ENCODE results near the gene FNBP1. TPM values are rescaled to one million over a fixed set of nuclear protein-coding genes. Genes with fewer than 3 reads are reported as not detected.

FNBP1 gene
- total RNA-seq, 6 experiments from 2014 or later = 11.7 to 27.1 (median 15.9) TPM

DNA sequence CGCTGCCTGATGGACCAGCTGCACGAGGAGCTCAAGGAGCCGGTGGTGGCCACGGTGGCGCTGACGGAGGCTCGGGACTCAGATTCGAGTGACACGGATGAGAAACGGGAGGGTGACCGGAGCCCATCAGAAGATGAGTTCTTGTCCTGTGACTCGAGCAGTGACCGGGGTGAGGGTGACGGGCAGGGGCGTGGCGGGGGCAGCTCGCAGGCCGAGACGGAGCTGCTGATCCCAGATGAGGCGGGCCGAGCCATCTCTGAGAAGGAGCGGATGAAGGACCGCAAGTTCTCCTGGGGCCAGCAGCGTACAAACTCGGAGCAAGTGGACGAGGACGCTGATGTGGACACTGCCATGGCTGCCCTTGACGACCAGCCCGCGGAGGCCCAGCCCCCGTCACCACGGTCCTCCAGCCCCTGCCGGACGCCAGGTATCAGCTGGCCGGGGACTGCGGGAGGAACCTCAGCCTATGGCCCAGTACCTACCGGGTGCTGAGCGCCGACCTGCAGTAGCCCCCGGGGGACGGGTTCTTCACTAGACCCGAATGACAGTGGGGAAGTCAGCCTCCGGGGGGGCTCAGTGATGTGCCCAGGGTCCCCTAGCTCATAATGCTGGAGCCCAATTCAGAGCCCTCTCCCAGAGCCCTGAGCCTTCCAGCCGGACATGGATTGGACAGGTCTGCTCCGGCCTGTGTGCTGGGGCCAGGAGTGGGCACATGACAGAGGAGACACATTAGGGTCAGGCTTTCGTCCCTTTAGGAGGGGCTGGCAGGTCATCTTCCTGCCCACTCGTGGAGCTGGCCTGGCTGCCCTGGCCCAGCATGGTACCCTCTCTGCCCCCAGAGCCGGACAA is 174.7 kb downstream of the FNBP1 start:
- DNase-seq (no peak), ATAC-seq (no peak)
- intact Hi-C loops (cut with DNase I) = no loop called here
- no peak overlapping the region for H3K27ac ChIP-seq
- peaks cover 0 to 6% (median 2%) of the 10 kb centered on the region in 4 donors for H3K36me3 ChIP-seq
- 73% methylated on average over 11 of the region's 48 CpGs for WGBS (ENCODE audit: insufficient coverage, low coverage, low lambda C conversion rate, missing lambda C conversion rate)
- H3K4me1 ChIP-seq = peaks cover 0 to 11% (median 5%) of the 10 kb centered on the region in 4 donors
- TF ChIP-seq CTCF (IDR thresholded peaks at IDR 0.05) = no peak
- no peak for TF ChIP-seq POLR2A (IDR thresholded peaks at IDR 0.05)
- no peaks in the 10 kb centered on the region for H3K27me3 ChIP-seq
- H3K4me3 ChIP-seq = no peak overlapping the region
- no peaks in the 10 kb centered on the region for H3K9me3 ChIP-seq

GRCh38 chr9:129867136-129868022 is 175.6 kb downstream of the FNBP1 start:
- Histone ChIP-seq H3K4me3 (no peak overlapping the region), H3K36me3 (peaks cover 0 to 6% (median 2%) of the 10 kb centered on the region in 4 donors), H3K27ac (no peak overlapping the region), H3K9me3 (no peaks in the 10 kb centered on the region), H3K4me1 (peaks cover 0 to 11% (median 5%) of the 10 kb centered on the region in 4 donors), H3K27me3 (no peaks in the 10 kb centered on the region)
- no peak for TF ChIP-seq CTCF (IDR thresholded peaks at IDR 0.05)
- no peak for TF ChIP-seq POLR2A (IDR thresholded peaks at IDR 0.05)
- WGBS (ENCODE audit: insufficient coverage, low coverage, low lambda C conversion rate, missing lambda C conversion rate) = 73% methylated on average over 5 of the region's 17 CpGs
- intact Hi-C loops (cut with DNase I) = no loop called here
- DNase-seq = no peak
- ATAC-seq = no peak

- Histone ChIP-seq H3K27ac (no peak overlapping the region), H3K36me3 (peaks cover 0 to 10% (median 2%) of the 10 kb centered on the region in 4 donors), H3K4me3 (no peak overlapping the region), H3K9me3 (no peaks in the 10 kb centered on the region), H3K27me3 (no peaks in the 10 kb centered on the region), H3K4me1 (peaks cover 0 to 11% (median 5%) of the 10 kb centered on the region in 4 donors)
- intact Hi-C loops (cut with DNase I) = no loop called here
- no peak for DNase-seq
- 71% methylated on average over 8 of the region's 17 CpGs for WGBS (ENCODE audit: insufficient coverage, low coverage, low lambda C conversion rate, missing lambda C conversion rate)
- no peak for ATAC-seq
- no peak for TF ChIP-seq POLR2A (IDR thresholded peaks at IDR 0.05)
- TF ChIP-seq CTCF (IDR thresholded peaks at IDR 0.05) = no peak
Observed at GRCh38 chr9:129866394-129867135, 176.4 kb downstream of the FNBP1 start.

- no peak for DNase-seq
- H3K9me3 ChIP-seq = no peaks in the 10 kb centered on the region
- H3K4me1 ChIP-seq = peaks cover 0 to 11% (median 5%) of the 10 kb centered on the region in 4 donors
- TF ChIP-seq POLR2A (IDR thresholded peaks at IDR 0.05) (no peak), CTCF (IDR thresholded peaks at IDR 0.05) (no peak)
- no peak overlapping the region for H3K4me3 ChIP-seq
- no peaks in the 10 kb centered on the region for H3K27me3 ChIP-seq
- H3K27ac ChIP-seq = no peak overlapping the region
- H3K36me3 ChIP-seq = peaks cover 0 to 17% (median 2%) of the 10 kb centered on the region in 4 donors
- 96% methylated on average over 3 of the region's 14 CpGs for WGBS (ENCODE audit: insufficient coverage, low coverage, low lambda C conversion rate, missing lambda C conversion rate)
- intact Hi-C loops (cut with DNase I) = no loop called here
- no peak for ATAC-seq
Observed at GRCh38 chr9:129865668-129866320, 177.2 kb downstream of the FNBP1 start.
